LNCAP (cell line): ENCODE data around the gene TMEM50B.

ENCODE experiments used
- TF ChIP-seq, protein P1 (sequence below): fragments of 450-650 bp; IDR thresholded peaks from 2 replicates; pipeline ENCODE4 v1.5.1; 2017; ENCODE audit warnings: mild to moderate bottlenecking

TMEM50B gene

DNA sequence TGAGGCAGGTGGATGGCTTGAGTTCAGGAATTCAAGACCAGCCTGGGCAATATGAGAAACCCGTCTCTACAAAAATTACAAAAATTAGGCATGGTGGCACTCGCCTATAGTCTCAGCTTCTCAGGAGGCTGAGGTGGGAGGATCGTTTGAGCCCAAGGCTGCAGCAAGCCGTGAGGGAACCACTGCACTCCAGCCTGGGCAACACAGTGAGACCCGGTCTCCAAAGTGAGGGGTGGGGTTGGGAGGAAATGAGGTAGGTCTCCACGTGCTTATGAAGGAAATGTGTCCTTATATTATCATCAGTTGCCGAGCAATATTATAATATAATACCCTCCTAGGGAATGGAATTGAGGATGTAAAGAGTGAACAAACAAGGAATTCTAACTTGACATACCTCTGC, 2.7 kb downstream of the TMEM50B start:
- TF ChIP-seq, protein P1, sequence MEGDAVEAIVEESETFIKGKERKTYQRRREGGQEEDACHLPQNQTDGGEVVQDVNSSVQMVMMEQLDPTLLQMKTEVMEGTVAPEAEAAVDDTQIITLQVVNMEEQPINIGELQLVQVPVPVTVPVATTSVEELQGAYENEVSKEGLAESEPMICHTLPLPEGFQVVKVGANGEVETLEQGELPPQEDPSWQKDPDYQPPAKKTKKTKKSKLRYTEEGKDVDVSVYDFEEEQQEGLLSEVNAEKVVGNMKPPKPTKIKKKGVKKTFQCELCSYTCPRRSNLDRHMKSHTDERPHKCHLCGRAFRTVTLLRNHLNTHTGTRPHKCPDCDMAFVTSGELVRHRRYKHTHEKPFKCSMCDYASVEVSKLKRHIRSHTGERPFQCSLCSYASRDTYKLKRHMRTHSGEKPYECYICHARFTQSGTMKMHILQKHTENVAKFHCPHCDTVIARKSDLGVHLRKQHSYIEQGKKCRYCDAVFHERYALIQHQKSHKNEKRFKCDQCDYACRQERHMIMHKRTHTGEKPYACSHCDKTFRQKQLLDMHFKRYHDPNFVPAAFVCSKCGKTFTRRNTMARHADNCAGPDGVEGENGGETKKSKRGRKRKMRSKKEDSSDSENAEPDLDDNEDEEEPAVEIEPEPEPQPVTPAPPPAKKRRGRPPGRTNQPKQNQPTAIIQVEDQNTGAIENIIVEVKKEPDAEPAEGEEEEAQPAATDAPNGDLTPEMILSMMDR: no peak

DNA sequence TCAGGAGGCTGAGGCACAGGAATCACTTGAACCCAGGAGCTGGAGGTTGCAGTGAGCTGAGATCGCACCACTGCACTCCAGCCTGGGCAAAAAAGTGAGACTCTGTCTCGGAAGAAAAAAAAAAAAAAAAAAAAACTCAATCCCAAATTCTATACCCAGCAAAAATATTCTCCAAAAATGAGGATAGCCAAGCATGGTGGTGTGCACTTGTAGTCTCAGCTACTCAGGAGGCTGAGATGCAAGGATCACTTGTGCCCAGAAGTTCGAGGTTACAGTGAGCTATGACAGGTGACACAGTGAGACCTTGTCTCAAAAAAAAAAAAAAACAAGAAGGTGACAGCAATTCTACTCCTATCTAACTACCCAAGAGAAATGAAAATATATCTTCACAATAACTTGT, 6.4 kb downstream of the TMEM50B start:
- TF ChIP-seq, protein P1: no peak

DNA sequence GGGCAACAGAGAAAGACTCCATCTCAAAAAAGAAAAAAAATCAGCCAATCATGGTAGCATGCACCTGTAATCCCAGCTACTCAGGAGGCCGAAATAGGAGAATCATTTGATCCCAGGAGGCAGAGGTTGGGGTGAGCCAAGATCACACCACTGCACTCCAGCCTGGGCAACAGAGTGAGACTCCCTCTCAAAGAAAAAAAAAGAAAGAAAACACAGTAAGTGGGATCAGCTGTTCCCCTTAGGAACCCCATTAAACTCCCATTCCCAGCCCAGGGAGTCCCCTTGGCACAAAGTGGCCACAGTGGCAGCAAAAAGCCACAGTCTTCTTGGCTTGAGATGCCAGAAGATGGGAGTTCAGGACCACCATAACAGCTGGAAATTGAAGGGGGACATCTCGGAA, 9.1 kb downstream of the TMEM50B start:
- TF ChIP-seq, protein P1: no peak

DNA sequence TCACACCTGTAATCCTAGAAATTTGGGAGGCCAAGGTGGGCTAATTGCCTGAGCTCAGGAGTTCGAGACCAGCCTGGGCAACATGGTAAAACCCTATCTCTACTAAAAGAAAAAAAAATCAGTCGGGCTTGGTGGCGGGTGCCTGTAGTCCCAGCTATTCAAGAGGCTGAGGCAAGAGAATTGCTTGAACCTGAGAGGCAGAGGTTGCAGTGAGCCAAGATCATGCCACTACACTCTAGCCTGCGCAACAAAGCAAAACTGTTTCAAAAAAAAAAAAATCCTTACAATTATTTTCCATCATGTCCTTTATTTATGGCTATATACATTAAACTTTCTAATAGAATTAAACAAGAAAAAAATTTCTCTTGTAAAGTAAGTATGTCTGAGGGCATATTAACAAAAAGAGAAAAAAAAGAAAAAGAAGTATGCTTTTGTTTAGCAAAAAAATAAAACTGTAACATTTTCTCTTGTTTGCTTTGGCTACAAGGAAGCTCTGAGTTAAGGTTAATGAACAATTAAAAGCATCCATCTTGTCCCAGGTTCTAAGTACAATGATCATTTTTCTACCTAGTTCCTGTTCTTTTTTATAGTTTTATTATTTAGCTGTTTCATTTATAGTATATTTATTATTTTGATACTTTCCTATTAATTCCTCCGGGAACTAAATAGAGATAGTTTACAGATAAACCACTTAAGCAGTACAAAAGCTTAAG, 18.1 kb downstream of the TMEM50B start:
- TF ChIP-seq, protein P1: no peak

DNA sequence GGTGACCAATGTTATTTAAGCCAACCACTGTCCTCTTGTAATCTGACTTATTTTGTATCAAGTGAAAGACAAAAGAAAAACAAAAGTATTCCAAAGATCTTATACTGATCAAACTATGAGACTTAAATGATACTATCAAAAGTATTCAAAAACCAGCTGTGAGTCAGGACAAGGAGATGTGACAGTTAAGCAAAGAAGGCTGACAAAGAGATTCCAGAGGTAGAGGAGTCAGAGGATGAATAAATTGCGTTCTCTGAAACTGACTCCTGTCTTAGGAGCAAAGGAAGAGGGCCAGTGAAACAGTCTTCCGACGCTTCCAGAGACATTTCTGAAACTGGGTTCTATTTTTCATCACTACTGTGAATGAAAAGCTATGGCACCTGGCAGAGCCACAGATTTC, 20.9 kb downstream of the TMEM50B start:
- TF ChIP-seq, protein P1: no peak

DNA sequence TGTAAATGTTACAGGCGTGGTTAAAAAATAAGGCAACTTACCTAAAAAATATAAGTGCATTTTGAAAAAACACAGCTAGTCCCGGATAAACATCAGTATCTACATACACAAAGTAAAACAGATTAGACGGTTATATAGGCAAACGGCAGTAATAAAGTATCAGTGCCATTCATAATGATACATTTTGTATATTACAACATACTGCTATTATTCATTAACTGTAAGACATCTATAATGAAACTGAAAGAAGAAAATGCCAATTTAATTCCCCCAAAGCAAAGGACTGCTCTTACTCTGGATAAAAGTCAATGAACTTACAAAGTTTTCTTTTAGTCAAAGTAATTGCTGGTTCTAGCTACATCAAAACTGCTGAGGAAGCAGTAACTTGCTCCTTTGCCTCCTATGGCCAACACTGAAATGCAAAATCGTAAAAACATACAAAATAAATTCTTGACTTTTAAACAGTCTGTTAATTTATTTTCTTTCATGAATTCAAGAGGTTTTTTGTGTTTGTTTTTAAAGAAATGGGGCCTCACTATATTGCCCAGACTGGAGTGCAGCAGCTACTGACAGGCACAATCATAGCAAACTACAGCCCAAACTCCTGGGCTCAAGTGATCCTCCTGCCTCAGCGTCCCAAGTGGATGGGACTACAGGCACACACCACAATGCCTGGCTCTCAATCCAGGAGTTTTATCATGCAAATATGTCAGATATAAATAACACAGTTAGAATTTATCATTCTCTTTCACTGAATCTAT, 23.9 kb downstream of the TMEM50B start:
- TF ChIP-seq, protein P1: no peak

DNA sequence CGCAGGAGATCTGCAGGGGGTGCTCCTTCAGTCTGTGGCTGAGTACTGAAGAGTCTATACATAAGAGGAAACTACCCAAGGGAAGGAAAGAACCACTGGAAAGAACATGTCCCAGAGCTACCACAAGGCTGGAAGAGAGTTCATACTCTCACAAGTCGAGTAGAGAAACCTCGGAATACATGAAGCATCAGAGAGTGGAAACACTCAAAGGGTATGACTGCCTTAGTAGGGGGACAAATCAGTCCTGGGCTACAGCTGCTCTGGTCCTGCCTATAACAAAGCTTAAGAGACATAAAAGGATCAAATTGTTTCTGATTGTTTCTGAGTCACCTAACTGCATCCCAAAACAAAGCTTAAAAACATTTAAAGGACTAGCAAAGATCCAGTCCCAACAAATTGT, 27.4 kb downstream of the TMEM50B start:
- TF ChIP-seq, protein P1: no peak
